Measurements from ENCODE around the gene PPP2R5C.
"Not testable (repeated sequence)": the region's sequence is repeated elsewhere in the genome, so short reads cannot be mapped to it uniquely, and the experiment has no call there.

Gene PPP2R5C

GRCh38 chr14:101740981-101741380 lies 20.5 kb upstream of the PPP2R5C start:
- no peak overlapping the region for H3K4me3 ChIP-seq (ENCODE audit: low read length)
- DNase-seq (ENCODE audit: low read depth), result no peak
- no peak for TF ChIP-seq CTCF (IDR thresholded peaks at IDR 0.05; ENCODE audit: insufficient read depth, low read depth, low read length, missing control alignments)

- no peak for TF ChIP-seq CTCF (IDR thresholded peaks at IDR 0.05; ENCODE audit: insufficient read depth, low read depth, low read length, missing control alignments)
- no peak overlapping the region for H3K4me3 ChIP-seq (ENCODE audit: low read length)
- no peak for DNase-seq (ENCODE audit: low read depth)
Measured at GRCh38 chr14:101743701-101744100, 17.8 kb upstream of the PPP2R5C start.

GRCh38 chr14:101744382-101744781 lies 17.1 kb upstream of the PPP2R5C start:
- DNase-seq (ENCODE audit: low read depth); H3K4me3 ChIP-seq (ENCODE audit: low read length): not testable (repeated sequence)

GRCh38 chr14:101749756-101750155 lies 11.8 kb upstream of the PPP2R5C start:
- DNase-seq (ENCODE audit: low read depth); H3K4me3 ChIP-seq (ENCODE audit: low read length): not testable (repeated sequence)

GRCh38 chr14:101754893-101755292 lies 6.6 kb upstream of the PPP2R5C start:
- TF ChIP-seq CTCF (IDR thresholded peaks at IDR 0.05; ENCODE audit: insufficient read depth, low read depth, low read length, missing control alignments), result no peak
- H3K4me3 ChIP-seq (ENCODE audit: low read length), result no peak overlapping the region
- DNase-seq (ENCODE audit: low read depth), result no peak

GRCh38 chr14:101755591-101756324 lies 5.8 kb upstream of the PPP2R5C start:
- no peak for TF ChIP-seq CTCF (IDR thresholded peaks at IDR 0.05; ENCODE audit: insufficient read depth, low read depth, low read length, missing control alignments)
- no peak for DNase-seq (ENCODE audit: low read depth)
- H3K4me3 ChIP-seq (ENCODE audit: low read length), result no peak overlapping the region

- TF ChIP-seq CTCF (IDR thresholded peaks at IDR 0.05; ENCODE audit: insufficient read depth, low read depth, low read length, missing control alignments), result no peak
- no peak overlapping the region for H3K4me3 ChIP-seq (ENCODE audit: low read length)
- DNase-seq (ENCODE audit: low read depth), result no peak
Measured at GRCh38 chr14:101757064-101757838, 4.3 kb upstream of the PPP2R5C start.

GRCh38 chr14:101757839-101758211 lies 3.7 kb upstream of the PPP2R5C start:
- DNase-seq (ENCODE audit: low read depth), result no peak
- H3K4me3 ChIP-seq (ENCODE audit: low read length), result no peak overlapping the region
- TF ChIP-seq CTCF (IDR thresholded peaks at IDR 0.05; ENCODE audit: insufficient read depth, low read depth, low read length, missing control alignments), result no peak
